A549 treated with dexamethasone at 1 μM for 4 hours (cell line): Measurements from ENCODE around the gene FMOD. TPM values are rescaled to one million over a fixed set of nuclear protein-coding genes. Genes with fewer than 3 reads are reported as not detected.

Experiments
- total RNA-seq: library from RNA; stranded (reverse); fragments of 200-300 nt; extraction: Qiagen RNA extraction; gene quantifications from 5 replicates; pipeline ENCODE4 v1.2.3, GENCODE V29; 2022

The FMOD gene
- 0.02 to 0.04 TPM (median 0.03 TPM) in 3 of 5 replicates, not detected in the others for total RNA-seq

DNA sequence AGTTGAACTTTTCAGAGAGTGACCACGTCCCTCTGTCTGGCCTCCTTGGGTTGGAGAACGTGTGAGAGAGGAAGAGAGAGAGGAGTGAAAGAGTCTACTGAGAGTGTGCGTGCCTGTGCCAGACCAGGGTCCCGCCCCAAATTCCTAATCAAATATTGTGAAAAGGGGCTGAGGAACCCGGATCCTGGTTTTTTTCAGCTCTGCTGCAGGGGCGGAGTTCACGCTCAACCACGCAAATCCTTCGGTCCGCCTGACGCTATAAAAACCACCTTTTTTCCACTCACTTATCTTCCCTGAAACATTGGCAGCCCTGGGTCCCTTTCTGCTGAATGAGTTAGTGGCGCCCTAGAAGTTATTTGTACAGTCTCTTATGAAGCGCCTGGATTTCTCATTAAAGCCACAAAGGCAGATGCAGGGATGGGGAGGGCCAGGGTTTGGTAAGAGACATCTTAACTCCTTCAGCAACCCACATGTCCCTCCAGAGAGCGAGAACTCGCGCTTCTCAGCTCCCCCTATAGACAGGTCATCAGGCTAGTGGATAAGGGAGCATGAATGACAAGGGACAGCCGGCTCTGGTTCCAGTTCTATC is at the start of gene FMOD:
Gene FMOD (minus strand): TSS at position 86 of the 589 bp plus-strand sequence. CDS start 2,852 bp downstream, outside the sequence.

DNA sequence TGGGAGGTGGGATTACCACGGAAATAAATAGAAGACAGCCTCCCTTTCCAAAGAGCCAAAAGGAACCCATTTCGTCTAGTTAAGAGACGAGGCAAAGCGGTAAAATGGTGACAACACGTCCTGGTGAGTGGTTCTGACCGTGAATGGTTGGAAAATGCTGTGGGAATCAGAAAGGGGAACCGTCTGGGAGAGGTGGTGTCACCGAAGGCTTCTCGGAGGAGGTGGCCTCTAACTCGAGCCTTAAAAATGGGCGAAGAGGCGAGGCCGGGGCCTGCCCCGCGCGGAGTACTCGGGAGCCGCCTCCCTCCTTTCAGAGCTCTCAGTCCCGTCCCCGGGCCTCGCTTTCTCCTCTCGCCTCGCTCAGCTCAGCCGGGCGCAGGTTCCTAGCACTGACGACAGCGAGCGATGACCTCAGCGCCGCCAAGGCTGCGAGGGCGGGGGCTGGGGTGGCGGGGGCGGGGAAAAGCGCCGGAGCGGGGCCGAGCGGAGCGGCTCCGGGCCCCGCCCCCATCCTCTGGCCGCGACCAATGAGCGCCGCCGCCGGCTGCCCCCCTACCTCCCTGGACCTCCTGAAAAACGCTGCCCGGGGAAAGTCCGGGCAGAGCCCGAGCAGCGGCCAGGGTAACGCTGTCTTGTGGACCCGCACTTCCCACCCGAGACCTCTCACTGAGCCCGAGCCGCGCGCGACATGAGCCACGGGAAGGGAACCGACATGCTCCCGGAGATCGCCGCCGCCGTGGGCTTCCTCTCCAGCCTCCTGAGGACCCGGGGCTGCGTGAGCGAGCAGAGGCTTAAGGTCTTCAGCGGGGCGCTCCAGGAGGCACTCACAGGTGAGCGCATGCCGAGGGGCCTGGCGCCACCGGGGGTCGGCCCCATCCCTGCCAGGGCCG is 45.8 kb downstream of the FMOD start, which contains the start of gene BTG2:
Gene BTG2 (plus strand): TSS at position 601 of the 890 bp plus-strand sequence. CDS start 88 bp downstream, at position 689.

Other genes with a start within 250 kb of the FMOD start
- gene ADORA1, start 223.4 kb downstream of the FMOD start, total RNA-seq = 0.46 to 0.94 TPM (median 0.67 TPM) in 5 replicates
- gene MYBPH, start 175.3 kb downstream of the FMOD start, total RNA-seq = 0.05 TPM in 1 of 5 replicates, not detected in the others
- 0.11 to 0.24 TPM in 2 of 5 replicates, not detected in the others for gene CHI3L1, start 164.4 kb downstream of the FMOD start, total RNA-seq
- not detected in 5 replicates for gene CHIT1, start 121.4 kb downstream of the FMOD start, total RNA-seq
- 11.2 to 15.5 TPM (median 14.6 TPM) in 5 replicates for gene BTG2, start 45.6 kb downstream of the FMOD start, total RNA-seq
- 0.01 to 0.04 TPM (median 0.01 TPM) in 3 of 5 replicates, not detected in the others for gene PRELP, start 124.7 kb upstream of the FMOD start, total RNA-seq
- gene OPTC, start 143.0 kb upstream of the FMOD start, total RNA-seq = not detected in 5 replicates